ENCODE measurements around the gene DUOXA2.
A peak's percentile ranks its signal among the peaks of the same experiment; 100 is the strongest.
"Not testable (repeated sequence)": the region's sequence is repeated elsewhere in the genome, so short reads cannot be mapped to it uniquely, and the experiment has no call there.

The DUOXA2 gene

DNA sequence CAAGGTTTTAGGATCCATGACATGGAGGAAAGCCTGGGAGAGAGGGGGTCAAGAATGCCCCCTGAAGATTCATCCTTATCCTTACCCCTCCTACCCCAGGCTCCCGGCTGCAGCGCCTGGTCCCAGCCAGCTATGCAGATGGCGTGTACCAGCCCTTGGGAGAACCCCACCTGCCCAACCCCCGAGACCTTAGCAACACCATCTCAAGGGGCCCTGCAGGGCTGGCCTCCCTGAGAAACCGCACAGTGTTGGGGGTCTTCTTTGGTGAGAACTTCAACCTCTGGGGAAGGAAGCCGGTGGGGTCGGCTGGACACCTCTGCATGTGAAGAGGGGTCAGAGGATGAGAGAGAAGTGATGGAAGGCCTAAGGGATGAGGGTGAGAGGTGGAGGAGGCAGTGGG is 19.9 kb downstream of the DUOXA2 start:
- no peak overlapping the region for H3K4me3 ChIP-seq (replicated peaks in 1 of 2; ENCODE audit: low read depth in 2 of 2, low read length in 2 of 2)
- DNase-seq (ENCODE audit: low read depth in 2 of 2) = no peak
- no peak for TF ChIP-seq CTCF (IDR thresholded peaks at IDR 0.05; ENCODE audit: low read depth, low read length)

- DNase-seq (ENCODE audit: low read depth in 2 of 2) = no peak
- H3K4me3 ChIP-seq (replicated peaks in 1 of 2; ENCODE audit: low read depth in 2 of 2, low read length in 2 of 2) = no peak overlapping the region
- no peak for TF ChIP-seq CTCF (IDR thresholded peaks at IDR 0.05; ENCODE audit: low read depth, low read length)
These were observed 20.8 kb downstream of the DUOXA2 start for GRCh38 chr15:45134682-45135604.

GRCh38 chr15:45135705-45136377 is 21.7 kb downstream of the DUOXA2 start:
- H3K4me3 ChIP-seq (replicated peaks in 1 of 2; ENCODE audit: low read depth in 2 of 2, low read length in 2 of 2); DNase-seq (ENCODE audit: low read depth in 2 of 2): not testable (repeated sequence)

GRCh38 chr15:45136378-45136764 is 22.2 kb downstream of the DUOXA2 start:
- DNase-seq (ENCODE audit: low read depth in 2 of 2) = no peak

GRCh38 chr15:45137703-45138102 is 23.6 kb downstream of the DUOXA2 start:
- no peak for DNase-seq (ENCODE audit: low read depth in 2 of 2)
- no peak for TF ChIP-seq CTCF (IDR thresholded peaks at IDR 0.05; ENCODE audit: low read depth, low read length)
- H3K4me3 ChIP-seq (replicated peaks in 1 of 2; ENCODE audit: low read depth in 2 of 2, low read length in 2 of 2) = no peak overlapping the region

More at GRCh38 chr15:45136378-45136764, 22.2 kb downstream of the DUOXA2 start:
- peak; percentile 11 for TF ChIP-seq CTCF (IDR thresholded peaks at IDR 0.05; ENCODE audit: low read depth, low read length)
- no peak overlapping the region for H3K4me3 ChIP-seq (replicated peaks in 1 of 2; ENCODE audit: low read depth in 2 of 2, low read length in 2 of 2)

- DNase-seq (ENCODE audit: low read depth in 2 of 2) = no peak
- TF ChIP-seq CTCF (IDR thresholded peaks at IDR 0.05; ENCODE audit: low read depth, low read length) = no peak
- no peak overlapping the region for H3K4me3 ChIP-seq (replicated peaks in 1 of 2; ENCODE audit: low read depth in 2 of 2, low read length in 2 of 2)
These were observed 25.0 kb downstream of the DUOXA2 start for GRCh38 chr15:45138814-45139765.

Measured in cardiac fibroblast (primary cell).